HPDE6-E6E7 (cell line): ENCODE results near the gene CASTOR1.
"Not testable (repeated sequence)": the region's sequence is repeated elsewhere in the genome, so short reads cannot be mapped to it uniquely, and the experiment has no call there.

Experiments
- DNase-seq: peaks from one replicate; pipeline ENCODE4 v3.0.0; 2011; ENCODE audit warnings: missing footprints; ENCODE audit errors: extremely low spot score

CASTOR1 gene

DNA sequence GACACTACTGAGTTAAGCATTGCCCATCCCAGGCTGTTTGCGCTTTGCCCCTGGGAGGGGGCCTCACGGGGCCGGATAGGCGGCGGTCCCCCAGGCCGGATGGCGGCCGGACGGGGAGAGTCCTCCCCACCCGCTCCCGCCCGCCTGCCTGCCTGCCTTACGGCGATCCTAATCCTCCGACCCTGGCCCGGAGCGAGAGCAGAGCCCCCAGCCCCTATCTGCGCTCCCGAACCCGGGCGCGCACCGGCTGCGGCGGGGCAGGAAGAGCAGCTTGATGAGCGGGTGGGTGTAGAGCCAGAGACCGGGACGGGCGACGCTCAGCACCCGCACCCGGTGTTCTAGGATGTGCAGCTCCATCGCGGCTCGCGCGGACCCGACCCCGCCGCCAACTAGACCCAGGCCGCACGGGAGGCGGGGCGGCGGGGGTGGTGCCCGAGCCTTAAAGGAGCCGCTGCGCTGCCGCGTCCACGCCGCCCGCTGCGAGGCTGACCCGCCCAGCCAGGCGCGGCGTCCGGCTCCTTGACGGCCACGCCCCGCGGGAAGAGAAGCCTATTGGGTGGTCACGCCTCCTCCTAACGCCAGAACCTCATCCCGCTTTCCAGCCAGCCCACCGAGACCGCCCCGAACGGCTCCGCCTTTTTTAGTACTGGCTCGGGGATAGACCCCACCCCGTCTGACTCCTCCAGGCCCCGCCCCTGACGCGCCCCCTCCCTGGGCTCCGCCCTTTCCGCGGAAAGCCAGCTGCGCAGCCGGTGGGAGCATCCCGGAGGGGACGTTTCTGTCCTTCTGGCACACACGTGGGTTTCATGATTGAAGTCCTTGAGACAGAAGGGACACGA lies at the start of gene CASTOR1:
TSS of gene CASTOR1 (minus strand) at position 365 of the 839 bp plus-strand sequence. CDS start at position 357, 8 bp downstream.
- peak; percentile 99 for DNase-seq

DNA sequence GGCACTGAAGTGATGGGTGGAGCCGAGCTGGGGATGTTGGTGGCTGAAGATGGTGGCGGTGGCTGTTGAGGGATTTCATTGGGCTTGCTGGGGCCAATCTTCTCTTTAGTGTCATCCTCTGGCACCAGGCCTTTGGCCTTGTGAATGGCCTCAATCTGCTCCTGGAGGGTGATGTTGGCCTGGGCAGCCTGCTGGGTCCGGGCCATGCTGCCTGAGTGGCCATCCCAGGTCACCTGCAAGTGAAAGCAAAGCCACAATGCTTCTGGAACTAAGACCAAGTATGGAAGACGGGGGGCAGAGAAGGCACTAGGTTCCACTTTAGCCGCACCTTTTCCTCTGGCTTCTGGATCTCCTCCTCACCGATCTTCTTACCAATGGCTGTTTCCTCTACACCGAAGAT lies 49.5 kb upstream of the CASTOR1 start:
- no peak for DNase-seq

DNA sequence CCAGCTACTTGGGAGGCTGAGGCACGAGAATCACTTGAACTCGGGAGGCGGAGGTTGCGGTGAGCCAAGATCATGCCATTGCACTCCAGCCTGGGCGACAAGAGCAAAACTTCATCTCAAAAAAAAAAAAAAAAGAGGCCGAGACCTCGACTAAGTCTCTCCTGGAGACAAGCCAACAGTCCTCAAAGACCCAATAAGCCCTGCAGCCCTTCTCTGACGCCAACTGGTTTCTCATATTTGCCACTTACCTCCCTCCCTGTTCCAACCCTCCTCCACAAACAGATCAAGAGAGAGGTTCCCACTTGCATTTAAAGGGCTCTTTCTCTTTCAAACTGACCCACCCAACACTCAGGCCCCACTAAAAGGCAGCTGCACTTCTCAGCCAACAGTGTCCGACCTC lies 49.0 kb upstream of the CASTOR1 start:
- not testable (repeated sequence) for DNase-seq

DNA sequence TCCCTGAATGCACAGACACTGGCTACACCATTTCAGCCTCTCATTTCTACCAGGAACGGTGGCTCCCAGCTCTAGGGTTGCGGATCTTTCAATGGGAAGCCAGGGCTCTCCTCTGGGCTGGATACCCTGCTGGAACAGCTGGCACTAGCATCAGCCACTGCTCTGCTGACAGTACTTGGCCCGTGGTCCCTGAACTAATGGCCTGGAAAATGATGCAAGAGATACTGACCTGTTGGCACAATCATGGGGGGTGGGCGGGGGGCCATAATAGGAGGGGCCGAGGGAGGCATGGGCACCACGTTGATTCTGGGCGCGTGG lies 48.1 kb upstream of the CASTOR1 start:
- DNase-seq, result no peak

DNA sequence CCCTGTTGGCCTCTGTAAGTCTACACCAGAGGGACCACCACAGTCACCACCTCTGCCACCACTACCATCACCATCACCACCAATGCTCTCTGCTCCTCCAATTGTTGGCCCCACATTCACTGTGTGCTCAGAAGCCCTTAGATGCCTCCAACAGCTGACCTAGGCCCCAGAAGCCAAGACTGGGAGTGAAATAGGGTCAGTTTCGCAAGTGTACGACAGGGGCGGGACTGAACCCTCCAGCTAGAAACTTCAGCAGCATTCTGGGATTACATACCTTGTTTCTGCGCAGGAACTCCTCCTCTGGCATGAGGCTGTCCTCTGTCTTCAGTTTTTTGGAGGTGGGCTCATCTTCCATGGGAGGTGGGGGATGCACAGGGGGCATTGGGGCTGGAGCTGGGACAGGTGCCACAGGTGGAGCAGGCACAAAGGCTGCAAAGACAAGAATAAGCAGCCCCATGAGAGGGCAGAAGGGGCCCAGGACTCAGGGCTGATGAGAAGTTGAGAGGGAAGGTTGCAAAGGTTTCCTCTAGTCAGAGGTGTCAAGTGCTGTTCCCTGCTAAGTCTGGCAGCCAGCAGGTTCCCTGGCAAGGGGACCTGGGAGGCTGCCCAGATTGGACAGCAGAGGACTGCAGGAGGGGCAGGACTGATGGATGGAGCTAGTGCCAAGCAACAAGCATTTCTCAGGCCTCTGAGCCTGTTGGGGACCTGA lies 47.6 kb upstream of the CASTOR1 start:
- no peak for DNase-seq

DNA sequence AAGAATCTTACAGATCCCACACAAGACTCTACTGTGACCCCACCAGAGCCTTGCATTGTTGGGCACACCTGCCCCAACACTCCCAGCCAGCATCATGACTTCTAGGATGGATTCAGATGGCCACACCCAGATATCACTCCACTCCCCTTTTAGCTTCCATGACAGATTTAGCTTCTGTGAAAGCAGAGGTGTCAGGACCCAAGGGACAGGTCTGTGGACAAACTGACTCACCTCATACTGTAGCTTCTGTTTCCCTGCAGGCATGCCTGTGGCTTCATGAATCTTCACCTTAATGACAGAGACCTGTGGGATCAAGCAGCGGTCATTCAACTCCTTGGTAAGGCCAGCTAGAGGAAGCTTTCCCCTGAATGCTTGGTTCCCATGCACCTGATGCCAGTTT lies 45.9 kb upstream of the CASTOR1 start:
- no peak for DNase-seq

DNA sequence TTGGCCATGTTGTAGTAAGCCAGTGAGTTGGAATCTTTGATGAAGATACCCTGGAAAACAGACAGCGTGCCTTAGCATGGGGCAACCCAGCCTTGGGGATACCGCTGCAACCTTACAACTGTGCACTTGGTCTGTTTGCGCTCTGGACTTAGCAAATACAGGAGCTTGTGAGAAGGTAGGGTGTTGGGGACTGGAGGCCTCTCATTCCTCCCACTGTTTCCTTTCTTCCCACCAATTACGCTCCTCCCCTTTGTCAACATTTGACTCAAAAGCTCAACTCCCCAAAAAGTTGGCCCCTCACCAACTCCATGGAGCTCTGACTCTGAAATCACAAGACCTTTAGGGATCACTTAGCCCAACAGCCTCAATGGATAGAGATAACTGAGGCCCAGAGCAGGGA lies 45.3 kb upstream of the CASTOR1 start:
- no peak for DNase-seq

DNA sequence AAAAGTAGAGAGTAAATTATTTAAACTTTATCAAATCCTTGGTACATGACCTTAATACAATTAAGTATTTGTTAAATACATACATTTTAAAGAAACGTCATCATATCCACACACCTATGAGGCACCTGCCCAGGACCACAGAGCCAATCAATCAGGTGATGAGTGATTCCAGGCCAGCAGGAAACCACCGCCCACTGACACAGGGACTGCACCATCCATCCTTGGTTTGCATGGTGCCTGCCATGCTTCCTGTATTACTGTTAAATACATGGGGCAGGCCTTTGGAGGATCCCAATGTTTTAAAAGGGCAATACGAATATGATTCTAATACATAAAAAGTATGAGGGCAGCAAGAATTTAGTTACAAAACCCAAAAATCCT lies 44.4 kb upstream of the CASTOR1 start:
- DNase-seq, result no peak

DNA sequence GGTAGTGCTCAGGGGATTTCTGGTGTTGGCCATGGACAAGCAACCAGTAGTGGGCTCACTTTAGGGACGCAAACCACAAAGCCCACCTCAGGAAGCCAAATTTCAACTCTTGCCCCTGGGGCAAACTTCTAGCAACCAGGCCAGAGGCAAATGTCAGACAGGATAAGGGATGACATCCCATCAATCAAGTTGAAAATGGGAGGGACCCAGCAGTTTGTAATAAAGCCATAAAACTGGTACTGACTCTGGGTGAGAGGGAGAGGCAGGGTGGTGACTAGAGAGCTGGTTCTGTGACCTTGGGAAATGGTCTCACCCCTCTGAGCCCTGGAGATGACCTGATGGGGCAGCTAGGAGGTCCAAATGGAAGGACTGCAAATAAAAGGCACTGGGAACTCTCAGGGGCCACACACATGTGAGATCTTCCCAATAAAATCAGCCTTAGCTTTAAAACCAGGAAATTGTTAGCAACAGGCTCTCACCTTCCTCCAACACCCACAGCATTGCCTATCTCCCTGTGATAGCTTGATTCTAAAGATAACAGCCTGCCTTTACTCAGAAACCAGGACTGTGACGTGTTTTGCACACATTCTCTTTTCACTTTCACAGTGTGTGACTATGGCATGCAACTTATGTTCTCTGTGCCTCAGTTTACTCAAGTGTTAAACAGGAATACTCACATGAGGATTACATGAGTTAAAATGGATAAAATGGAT lies 43.8 kb upstream of the CASTOR1 start:
- DNase-seq, result no peak

DNA sequence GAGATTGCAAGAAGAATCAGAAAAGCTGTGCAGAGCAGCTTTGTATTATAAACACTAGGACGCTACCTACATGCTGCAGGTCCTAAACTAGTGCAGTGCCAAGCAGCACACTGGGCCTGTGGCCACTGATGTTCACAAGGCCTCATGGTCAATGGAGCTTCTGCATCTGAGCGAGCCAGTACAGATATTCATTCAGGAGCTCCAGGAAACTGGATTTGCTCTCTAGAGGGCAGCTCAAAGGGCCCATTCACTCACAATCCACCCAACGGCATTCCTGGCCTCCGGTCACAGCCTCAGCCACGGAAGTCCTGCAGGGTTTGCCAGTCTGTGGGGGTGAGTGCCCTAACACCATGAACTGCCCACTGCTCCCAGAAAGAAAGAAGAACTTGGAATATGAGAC lies 43.2 kb upstream of the CASTOR1 start:
- DNase-seq, result no peak

DNA sequence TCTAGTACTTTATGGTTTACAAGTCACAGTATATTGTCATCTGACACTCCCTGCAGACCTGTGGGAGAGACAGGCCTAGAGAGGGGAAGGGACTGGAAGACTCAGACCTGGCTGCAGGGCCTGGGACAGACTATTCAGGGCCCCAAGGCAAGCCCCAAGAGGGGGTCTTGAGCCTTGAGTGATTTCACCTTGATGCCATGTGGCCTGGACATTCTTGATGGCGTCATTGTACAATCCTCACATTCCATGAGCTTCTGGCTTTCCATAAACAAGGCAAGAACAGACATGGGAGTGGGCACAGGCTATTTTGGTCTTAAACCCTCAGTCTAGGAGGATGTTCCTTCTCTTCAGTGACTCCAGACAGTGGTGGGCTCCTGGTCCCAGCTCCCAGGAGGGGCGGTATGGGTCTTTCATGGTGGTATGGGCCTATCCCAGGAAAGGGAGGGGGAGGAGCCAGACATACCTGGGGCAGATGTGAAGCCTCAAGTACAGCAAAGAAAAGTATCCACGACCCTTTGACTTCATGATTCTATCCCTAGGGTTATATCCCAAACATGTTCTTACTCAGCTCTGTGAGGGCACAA lies 39.3 kb upstream of the CASTOR1 start:
- no peak for DNase-seq

DNA sequence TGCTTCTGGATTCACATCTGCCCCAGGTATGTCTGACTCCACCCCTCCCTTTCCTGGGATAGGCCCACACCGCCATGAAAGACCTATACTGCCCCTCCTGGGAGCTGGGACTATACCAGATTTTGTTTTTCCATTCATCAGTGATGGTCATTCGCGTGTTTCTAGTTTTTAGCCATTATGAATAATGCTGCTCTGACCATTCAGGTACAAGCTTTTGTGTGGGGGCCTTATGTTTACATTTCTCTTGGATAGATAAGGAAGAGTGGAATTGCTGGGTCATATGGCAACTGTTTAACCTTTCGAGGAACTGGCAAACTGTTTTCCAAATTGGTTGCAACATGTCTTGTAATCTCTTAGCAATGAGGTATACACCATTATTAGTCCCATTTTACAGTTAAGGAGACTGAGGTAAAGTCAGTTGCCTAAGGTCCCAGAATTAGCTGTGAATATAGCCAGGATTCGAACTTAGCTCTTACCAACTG lies 38.6 kb upstream of the CASTOR1 start:
- DNase-seq, result peak; percentile 71

DNA sequence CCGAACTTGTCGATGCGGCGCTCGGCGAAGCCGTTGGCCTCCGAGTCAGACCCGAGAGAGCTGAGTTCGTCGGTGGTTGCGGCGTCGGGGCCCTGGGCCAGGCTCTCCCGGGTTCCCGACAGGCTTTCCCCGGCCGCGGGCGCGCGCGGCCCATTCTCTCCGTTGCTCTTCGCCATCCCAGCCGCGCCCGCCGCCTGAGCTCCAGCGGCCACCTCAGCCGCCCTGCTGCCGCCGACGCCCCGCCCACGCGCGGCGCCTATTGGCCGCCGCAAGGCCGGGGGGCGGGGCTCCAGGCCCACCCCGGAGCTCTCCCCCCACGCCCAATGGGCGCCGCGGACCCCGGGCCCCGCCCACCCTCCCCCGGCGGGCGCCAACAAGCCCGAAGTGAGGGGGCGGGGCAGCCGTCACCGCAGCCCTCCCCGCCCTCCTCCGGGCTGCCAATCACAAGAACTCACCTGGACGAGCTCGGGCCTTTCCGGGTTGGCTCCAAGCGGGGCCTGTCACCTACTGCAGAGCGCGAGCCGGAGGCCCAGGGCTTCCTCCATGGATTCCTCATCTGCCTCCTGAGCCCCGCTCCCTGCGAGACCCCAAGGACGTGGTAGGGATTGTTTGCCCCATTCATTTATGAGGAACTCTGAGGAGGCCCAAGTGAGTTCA lies 37.5 kb upstream of the CASTOR1 start, which contains the start of gene TBC1D10A:
TSS of gene TBC1D10A (minus strand) at position 236 of the 657 bp plus-strand sequence. CDS start at position 176, 60 bp downstream.
- DNase-seq, result peak; percentile 99

DNA sequence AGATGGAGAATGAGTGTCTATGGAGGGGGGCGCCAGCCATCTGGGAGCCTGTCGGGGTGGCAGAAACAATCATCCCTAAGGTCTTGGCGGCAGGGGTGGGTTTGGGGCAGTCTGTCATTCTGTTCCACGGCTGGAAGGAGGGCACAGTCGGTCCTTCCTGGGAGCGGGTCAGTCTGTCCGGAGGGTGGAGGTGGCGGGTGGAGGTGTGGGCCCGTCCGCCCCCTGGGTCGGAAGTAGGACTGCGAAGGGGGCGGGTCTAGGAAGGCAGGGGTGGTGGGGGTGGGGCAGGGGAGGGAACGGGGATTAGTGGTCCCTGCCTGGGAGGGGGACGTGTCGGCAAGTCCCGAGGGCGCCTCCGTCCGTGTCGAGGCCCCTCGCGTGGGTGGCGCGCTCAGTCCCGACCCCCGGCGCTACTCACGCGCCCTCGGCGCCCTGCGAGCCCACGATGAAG lies 37.0 kb upstream of the CASTOR1 start:
- DNase-seq, result no peak

DNA sequence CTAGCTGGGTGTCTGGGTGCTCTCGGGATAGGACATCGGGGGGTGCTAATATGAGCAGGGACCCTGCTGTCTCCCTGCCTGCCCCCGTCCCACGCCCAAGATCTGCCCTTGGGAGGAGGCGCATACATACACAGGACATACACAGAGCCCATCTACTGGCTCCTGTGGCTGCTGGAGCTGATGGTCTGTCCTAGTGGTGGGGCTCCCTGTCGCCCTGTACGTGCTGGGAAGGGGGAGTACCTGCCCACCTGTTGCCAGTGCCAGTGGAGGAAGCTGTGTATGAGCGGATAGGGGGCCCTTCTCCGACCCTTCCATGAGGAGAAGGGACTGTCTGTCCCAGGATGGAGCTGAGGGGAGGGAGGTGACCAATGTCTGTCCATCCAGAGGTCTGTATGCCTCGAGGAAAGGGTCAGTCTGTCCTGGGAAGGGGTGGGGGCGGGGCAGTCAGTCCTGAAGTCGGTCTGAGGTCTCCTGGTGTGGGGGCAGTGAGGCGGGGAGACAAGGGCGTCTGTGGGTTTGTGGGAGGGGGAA lies 36.5 kb upstream of the CASTOR1 start:
- DNase-seq, result no peak

DNA sequence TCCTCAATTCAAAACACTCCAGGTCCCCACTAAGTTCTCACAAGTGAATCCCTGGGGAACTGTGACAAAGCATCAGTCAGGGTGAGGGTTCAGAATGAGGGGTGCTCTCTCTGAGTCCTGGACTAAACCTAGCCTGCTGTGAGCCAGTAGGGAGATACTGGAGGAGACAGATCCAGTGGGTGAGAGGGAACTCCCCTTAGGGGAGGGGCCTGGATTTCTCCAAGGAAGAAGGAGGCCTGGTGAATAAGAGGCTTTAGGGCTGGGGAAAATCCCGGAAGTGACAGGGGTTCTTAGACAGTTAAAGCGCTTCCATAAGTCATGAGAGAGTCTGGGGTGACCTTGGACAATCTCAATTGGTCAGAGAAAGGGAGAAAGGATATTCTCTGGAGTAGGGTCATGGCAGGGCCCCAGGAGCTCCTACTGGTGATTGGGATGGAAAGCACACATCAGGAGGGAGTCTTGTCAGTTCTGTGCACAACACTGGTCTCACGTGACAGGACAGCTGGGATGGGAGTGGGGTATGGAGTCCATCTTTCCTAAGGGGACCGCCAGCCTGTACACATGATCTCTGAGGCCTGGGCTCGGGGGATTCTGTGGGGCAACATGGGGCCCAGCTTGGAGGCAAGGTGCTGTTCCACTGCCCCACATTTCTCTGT lies 35.9 kb upstream of the CASTOR1 start:
- peak; percentile 87 for DNase-seq

DNA sequence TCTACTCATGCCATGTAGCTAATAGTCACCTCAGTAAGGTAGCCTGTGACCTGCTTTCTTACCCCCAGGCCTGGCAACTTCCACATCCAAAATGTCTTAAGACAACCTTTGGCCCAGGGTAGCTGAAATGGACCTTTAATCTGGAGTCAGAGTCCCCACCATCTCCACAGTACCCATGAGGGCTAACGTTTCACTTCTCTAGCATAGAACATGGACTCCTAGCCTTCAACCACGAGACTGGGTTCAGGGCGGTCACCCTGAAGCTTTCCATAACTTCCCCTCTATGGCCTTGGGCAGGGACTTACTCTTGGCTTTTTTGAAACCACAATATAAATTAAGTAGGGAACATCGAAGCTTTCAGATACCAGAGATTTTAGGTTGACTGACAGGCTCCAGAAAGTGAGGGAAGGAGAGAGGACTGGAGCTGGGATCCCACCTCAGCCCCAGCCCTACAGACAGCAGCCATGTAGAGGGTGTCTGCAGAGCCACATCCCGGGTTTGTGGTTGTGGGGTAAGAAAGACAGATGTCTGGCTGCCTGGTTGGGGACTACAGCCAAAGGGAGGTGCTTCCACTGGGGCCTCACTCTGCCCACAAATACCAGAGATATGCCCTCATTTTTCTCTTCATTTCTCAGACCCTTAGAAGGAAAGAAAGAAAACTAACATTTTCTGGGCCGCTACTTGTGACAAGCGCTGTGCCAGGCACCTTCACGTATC lies 34.9 kb upstream of the CASTOR1 start:
- no peak for DNase-seq

DNA sequence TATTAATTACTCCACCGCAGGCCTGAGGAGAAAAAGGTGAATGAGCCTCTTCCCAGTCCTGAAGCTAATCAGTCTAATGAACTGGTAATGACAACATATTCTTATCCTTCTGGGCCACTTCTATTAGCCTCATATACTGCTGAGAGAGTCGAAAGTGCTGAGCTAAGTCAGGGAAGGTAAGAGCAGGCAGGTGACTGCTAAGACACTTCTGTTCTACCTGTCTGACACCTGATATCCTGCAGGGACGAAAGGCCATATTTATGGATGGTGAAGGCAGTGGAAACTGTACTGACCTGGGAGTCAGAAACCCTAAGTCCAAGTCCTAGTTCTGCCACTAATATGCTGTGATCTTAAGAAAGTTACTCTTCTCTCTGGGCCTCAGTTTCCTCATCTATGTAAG lies 33.9 kb upstream of the CASTOR1 start:
- no peak for DNase-seq

DNA sequence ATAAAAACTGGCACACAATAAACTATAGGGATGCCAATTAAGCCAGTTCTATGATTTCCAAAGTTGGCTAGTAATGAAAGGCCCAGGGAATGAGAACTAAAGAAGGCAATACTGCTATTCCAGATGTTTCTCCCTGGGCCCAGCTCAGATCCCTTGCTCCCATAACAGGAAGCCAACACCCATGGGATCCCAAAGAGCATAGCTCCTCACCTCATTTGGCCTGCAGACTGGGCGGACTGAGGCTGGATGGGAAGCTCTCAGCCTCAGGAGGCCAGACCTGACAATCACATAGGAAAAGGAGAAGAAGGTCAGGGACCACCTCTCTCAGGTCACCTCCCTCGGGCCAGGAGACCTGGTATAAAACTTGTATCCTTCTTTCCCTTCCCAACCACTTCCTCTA lies 32.2 kb upstream of the CASTOR1 start:
- DNase-seq, result no peak

DNA sequence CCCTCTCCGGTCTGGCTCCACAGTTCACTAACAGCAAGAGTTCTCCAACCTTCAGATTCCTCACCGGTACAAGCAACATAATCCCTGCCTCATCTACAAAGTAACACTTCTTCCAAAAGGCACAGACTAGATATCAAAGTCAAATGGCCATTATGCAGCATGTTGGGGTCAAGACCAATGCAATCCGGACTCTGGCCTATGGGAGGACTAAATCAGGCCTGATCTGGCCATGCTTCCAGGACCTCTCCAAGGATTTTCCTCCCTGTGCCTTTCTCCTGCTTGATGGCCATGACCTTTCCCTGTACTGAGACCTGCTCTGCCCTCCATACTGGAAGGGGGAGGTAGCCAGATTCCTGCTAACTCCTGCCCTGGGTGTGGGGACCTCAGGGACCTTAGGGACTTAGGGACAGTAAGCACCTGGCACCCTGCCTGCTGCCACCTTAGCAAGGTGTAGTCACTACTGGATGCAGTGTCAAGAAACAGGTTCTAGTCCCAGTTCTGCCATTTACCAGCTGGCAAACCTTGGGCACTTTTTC lies 30.8 kb upstream of the CASTOR1 start:
- no peak for DNase-seq
